SU-DHL-6 (cell line): ENCODE results near the gene TRIM33.

Experiments used
- H2AFZ ChIP-seq: fragments of 200-600 bp; sonication (generic); 2 replicates; pipeline ENCODE4 v1.6.1; 2014; ENCODE audit warnings: low read depth, mild to moderate bottlenecking, moderate library complexity, mixed read lengths, antibody characterized with exemption, low read length; ENCODE audit not compliant: severe bottlenecking
- H3F3A ChIP-seq: fragments of 200-600 bp; shearing (Covaris generic); 2 replicates; pipeline ENCODE4 v1.6.0; 2016; ENCODE audit warnings: antibody characterized with exemption, mild to moderate bottlenecking; ENCODE audit not compliant: insufficient read depth
- H3K27ac ChIP-seq: fragments of 200-600 bp; sonication (generic); 2 replicates; pipeline ENCODE4 v1.5.1; 2016; ENCODE audit warnings: low read depth, mild to moderate bottlenecking, low read length, moderate library complexity, mixed read lengths
- H3K27me3 ChIP-seq: fragments of 200-600 bp; sonication (generic), shearing (Covaris generic); 2 replicates; pipeline ENCODE4 v1.6.0; 2014; ENCODE audit warnings: mild to moderate bottlenecking, low read length
- H3K36me3 ChIP-seq: fragments of 200-600 bp; sonication (generic); 2 replicates; pipeline ENCODE4 v1.6.1; 2014; ENCODE audit warnings: mild to moderate bottlenecking, low read length, mixed read lengths
- H3K4me2 ChIP-seq: fragments of 300-600, 200-600 bp; shearing (Covaris generic), sonication (generic); 2 replicates; pipeline ENCODE4 v1.6.0; 2014; ENCODE audit warnings: low read length, low read depth, mild to moderate bottlenecking; ENCODE audit not compliant: poor library complexity, severe bottlenecking
- H3K4me3 ChIP-seq: fragments of 200-600 bp; sonication (generic); 2 replicates; pipeline ENCODE4 v1.5.1; 2014; ENCODE audit warnings: antibody characterized with exemption, low read length, mild to moderate bottlenecking, mixed read lengths; ENCODE audit not compliant: insufficient read depth, poor library complexity, severe bottlenecking
- H3K79me2 ChIP-seq: fragments of 200-600 bp; sonication (generic); 2 replicates; pipeline ENCODE4 v1.6.1; 2014; ENCODE audit warnings: mild to moderate bottlenecking, low read length, moderate library complexity; ENCODE audit not compliant: insufficient read depth
- H3K9ac ChIP-seq: fragments of 200-600 bp; sonication (generic); 2 replicates; pipeline ENCODE4 v1.7.0; 2014; ENCODE audit warnings: mild to moderate bottlenecking, low read length
- H3K9me2 ChIP-seq: fragments of 200-600 bp; sonication (generic); replicated peaks from 2 replicates; pipeline ENCODE4 v1.6.1; 2014; ENCODE audit warnings: low read length; ENCODE audit not compliant: insufficient read depth
- H3K9me3 ChIP-seq: fragments of 200-600 bp; sonication (generic); 2 replicates; pipeline ENCODE4 v1.6.1; 2014; ENCODE audit warnings: low read length, mixed read lengths; ENCODE audit not compliant: insufficient read depth
- H4K20me1 ChIP-seq: fragments of 200-600 bp; sonication (generic); 2 replicates; pipeline ENCODE4 v1.6.1; 2014; ENCODE audit warnings: low read depth, mild to moderate bottlenecking, antibody characterized with exemption, low read length, moderate library complexity, mixed read lengths
- EZH2phosphoT487 ChIP-seq: fragments of 200-600 bp; sonication (generic), shearing (Covaris generic); conservative IDR thresholded peaks from 2 replicates; pipeline ENCODE4 v1.6.1; 2018; ENCODE audit warnings: mild to moderate bottlenecking, antibody characterized with exemption, low read length, moderate library complexity, mixed read lengths
- TF ChIP-seq, protein P1 (sequence below): fragments of 200-600 bp; sonication (generic); IDR thresholded peaks from one replicate; pipeline ENCODE4 v1.5.1; 2017; ENCODE audit warnings: antibody characterized with exemption, mild to moderate bottlenecking, low read length, moderate library complexity; ENCODE audit not compliant: insufficient read depth, poor library complexity, severe bottlenecking

TRIM33 gene

DNA sequence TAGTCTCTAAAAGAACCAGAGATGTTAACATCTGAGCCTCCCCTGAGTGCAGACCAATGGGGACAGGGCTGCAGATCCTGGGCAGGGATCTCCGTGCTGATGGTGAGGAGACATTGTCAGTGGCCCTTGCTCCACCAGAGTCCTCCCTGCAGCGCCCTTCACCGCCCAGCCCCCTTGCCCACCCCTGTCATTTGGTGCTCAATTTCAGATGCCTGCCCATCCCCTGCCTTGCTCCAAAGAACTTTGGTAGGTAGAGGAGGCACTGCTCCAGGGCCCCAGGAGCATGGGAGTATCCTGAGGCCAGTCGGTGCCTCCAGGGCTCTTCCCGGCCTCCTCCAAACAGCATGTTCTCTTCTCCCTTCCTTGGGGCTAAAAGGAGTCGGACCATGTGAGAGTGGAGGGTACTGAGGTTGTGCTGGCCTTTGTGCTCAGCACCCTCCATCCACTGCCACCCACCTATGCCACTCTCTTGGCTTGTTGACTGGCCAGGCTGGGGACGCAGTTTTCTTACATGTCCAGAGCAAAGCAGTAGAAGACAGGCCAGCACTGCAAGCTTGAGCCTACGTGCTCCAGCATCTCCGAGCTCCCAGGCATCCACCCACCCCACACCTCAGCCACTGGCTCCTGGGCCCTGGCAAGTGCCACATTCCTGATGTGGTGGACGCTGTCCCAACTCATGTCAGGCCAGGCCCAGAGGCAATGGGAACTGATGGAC, 160.1 kb downstream of the TRIM33 start:
- no peaks in the 10 kb centered on the region for H3K9me2 ChIP-seq
- H3K27ac ChIP-seq = no peak overlapping the region
- no peaks in the 10 kb centered on the region for H3K9me3 ChIP-seq
- no peak overlapping the region for H3K4me2 ChIP-seq
- H3K79me2 ChIP-seq = no peaks in the 10 kb centered on the region
- no peak for TF ChIP-seq EZH2phosphoT487
- TF ChIP-seq, protein P1, sequence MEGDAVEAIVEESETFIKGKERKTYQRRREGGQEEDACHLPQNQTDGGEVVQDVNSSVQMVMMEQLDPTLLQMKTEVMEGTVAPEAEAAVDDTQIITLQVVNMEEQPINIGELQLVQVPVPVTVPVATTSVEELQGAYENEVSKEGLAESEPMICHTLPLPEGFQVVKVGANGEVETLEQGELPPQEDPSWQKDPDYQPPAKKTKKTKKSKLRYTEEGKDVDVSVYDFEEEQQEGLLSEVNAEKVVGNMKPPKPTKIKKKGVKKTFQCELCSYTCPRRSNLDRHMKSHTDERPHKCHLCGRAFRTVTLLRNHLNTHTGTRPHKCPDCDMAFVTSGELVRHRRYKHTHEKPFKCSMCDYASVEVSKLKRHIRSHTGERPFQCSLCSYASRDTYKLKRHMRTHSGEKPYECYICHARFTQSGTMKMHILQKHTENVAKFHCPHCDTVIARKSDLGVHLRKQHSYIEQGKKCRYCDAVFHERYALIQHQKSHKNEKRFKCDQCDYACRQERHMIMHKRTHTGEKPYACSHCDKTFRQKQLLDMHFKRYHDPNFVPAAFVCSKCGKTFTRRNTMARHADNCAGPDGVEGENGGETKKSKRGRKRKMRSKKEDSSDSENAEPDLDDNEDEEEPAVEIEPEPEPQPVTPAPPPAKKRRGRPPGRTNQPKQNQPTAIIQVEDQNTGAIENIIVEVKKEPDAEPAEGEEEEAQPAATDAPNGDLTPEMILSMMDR = no peak
- H3K9ac ChIP-seq = no peak overlapping the region
- H3K4me3 ChIP-seq = no peak overlapping the region
- H3F3A ChIP-seq = no peaks in the 10 kb centered on the region
- H2AFZ ChIP-seq = no peak overlapping the region
- H3K27me3 ChIP-seq = no peaks in the 10 kb centered on the region
- H3K36me3 ChIP-seq = no peaks in the 10 kb centered on the region
- H4K20me1 ChIP-seq = no peaks in the 10 kb centered on the region

DNA sequence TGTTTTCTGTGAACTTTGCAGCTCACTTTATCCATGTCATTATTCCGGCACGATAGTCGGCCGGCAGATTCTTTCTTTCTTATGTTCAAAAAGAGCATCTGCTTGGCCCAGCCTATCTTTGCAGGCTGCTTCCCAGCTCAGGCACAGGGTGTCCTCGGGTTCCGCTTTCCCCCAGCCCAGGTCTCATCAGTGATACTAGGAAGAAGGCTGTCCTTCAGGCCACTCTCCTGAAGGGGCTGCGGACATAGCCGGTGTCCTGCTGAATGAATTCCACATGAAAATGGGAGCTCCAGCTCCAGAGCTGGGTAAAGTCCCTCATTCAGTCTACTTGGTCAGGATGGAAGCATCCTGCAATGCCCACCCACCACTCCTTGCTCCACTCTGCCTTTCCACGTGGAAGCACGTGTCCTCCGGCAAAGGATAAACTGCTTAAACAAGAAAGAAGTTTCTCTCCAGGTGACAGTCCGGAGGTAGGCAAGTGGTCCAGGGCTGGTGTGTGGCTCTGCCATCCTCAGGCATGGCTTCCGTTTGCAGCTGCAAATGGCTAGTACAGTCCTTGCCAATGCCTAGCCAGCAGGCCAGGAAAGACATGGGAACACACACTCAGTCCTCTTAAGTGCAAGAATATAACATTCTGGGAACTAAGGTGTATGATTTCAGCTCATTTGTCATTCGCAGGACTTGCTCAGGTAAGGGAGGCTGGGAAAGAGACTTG, 161.0 kb downstream of the TRIM33 start:
- H3K79me2 ChIP-seq = no peaks in the 10 kb centered on the region
- H4K20me1 ChIP-seq = no peaks in the 10 kb centered on the region
- no peak for TF ChIP-seq EZH2phosphoT487
- TF ChIP-seq, protein P1 = no peak

DNA sequence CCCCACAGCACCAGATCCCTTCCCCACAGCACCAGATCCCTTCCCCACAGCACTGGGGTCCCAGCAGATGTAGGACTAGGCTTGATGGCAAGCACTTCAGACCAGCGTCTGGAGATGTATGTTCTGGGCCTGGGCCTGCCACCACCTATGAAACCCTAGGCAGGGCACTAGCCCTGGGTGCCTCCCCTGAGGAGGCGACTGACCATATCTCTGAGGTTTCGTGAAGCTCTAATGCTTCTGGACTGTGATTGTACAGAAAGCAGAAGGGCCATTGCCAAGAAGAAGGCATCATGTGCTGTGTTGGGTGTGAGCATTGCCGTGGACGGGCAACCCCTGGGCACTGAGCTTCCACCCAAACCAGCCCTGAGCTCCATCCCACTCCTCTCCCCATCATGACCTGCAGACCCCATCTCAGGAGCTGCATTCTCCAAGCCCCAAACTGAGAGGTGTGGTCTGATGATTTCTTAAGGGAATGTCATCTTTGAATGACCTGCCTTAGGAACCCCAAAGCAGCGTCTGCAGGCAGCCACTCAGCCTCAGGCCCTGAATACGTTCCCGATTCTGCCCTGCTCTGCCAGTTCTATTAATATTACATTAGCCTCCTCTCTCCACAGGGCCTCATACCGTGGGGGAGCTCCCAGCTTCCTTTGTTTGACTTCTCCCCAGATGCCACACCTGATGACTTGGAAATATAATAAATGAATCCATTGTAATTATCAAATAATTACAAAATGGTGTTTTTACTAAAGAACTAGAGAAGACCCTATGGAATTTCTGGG, 163.4 kb downstream of the TRIM33 start:
- H4K20me1 ChIP-seq = no peaks in the 10 kb centered on the region
- H3K36me3 ChIP-seq = no peaks in the 10 kb centered on the region
- H3K27ac ChIP-seq = no peak overlapping the region
- TF ChIP-seq EZH2phosphoT487 = no peak
- TF ChIP-seq, protein P1 = no peak
- no peak overlapping the region for H2AFZ ChIP-seq
- H3F3A ChIP-seq = no peaks in the 10 kb centered on the region
- H3K27me3 ChIP-seq = no peaks in the 10 kb centered on the region
- H3K9ac ChIP-seq = no peak overlapping the region
- H3K79me2 ChIP-seq = no peaks in the 10 kb centered on the region
- no peak overlapping the region for H3K4me3 ChIP-seq
- no peaks in the 10 kb centered on the region for H3K9me2 ChIP-seq
- no peaks in the 10 kb centered on the region for H3K9me3 ChIP-seq
- no peak overlapping the region for H3K4me2 ChIP-seq

More for the DNA sequence above, 161.0 kb downstream of the TRIM33 start:
- no peak overlapping the region for H3K4me3 ChIP-seq
- H3F3A ChIP-seq = no peaks in the 10 kb centered on the region
- no peaks in the 10 kb centered on the region for H3K36me3 ChIP-seq
- no peak overlapping the region for H3K27ac ChIP-seq
- no peak overlapping the region for H3K4me2 ChIP-seq
- no peak overlapping the region for H2AFZ ChIP-seq
- no peaks in the 10 kb centered on the region for H3K27me3 ChIP-seq
- H3K9me2 ChIP-seq = no peaks in the 10 kb centered on the region
- H3K9me3 ChIP-seq = no peaks in the 10 kb centered on the region
- no peak overlapping the region for H3K9ac ChIP-seq
